ENCODE data around the gene TAC1.
"Not testable (repeated sequence)": the region's sequence is repeated elsewhere in the genome, so short reads cannot be mapped to it uniquely, and the experiment has no call there.

TAC1 gene

GRCh38 chr7:97731736-97732564 lies at the start of gene TAC1:
Gene TAC1 (plus strand): TSS chr7:97732086. CDS start chr7:97732613, 527 bp downstream.
- DNase-seq = peak in 1 of 51 donors; percentile 2

- no peak for DNase-seq
These were observed 45.9 kb upstream of the TAC1 start for GRCh38 chr7:97685952-97686351.

GRCh38 chr7:97693586-97693985 lies 38.3 kb upstream of the TAC1 start:
- no peak for DNase-seq

DNA sequence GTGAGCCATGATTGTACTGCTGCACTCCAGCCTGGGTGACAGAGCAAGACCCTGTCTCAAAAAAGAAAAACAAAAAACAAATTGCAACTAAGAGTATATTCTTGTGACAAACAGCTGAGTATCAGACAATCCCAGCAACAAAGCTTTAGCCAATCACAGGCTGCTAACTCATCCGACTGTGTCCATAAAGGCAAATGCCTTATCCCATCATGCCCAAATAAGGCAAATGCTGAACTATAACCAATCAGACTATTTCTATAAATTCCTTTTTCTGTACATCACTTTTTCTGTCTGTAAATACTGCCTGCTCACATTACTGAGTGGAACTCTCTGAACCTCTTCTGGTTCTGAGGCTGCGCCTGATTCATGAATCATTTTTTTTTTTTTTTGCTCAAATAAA lies 37.5 kb upstream of the TAC1 start:
- DNase-seq = no peak

GRCh38 chr7:97697396-97697795 lies 34.5 kb upstream of the TAC1 start:
- no peak for DNase-seq

DNA sequence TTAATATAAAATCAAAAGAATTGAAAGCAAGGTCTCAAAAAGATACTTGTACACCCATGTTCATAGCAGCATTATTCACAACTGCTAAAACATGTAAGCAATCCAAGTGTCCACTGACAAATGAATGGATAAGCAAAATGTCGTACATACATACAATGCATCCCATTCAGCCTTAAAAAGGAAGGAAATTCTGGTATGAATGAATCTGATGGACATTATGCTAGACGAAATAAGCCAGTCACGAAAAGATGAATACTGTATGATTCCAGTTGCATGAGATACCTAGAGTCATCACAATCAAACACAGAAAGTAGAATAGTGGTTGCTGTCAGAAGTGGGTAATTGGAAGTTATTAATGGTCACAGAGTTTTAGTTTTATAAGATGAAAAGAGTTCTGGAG lies 9.5 kb upstream of the TAC1 start:
- DNase-seq = no peak

DNA sequence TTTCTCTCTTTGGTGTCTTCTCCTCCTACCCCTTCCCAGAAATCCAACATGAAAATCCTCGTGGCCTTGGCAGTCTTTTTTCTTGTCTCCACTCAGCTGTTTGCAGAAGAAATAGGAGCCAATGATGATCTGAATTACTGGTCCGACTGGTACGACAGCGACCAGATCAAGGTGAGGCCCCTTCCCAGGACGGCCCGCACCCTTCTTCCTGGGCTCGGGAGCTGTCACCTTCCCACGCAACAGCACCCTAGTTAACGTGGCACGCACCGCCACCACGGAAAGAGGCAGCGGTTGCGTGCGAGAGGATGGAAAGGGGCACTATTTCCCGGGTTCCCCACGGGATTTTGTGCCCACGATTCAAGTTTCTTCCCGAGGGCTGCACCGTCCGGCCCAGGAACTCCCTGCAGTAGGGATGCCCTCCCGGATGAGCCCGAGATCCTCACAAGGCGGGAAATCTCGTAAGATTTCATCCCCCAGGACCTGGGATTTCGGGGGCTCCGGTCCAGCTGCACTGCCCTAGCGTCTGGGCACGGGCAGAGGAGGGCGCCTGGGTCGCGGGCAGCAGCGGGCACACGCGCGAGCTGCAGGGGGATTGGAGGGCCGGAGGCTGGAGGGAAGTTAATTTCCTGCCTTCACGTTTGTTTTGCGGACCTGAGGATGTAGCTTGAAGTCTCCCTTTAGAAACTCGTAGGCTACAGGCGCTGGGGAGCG lies 834 bp downstream of the TAC1 start:
- DNase-seq = no peak

GRCh38 chr7:97733276-97734161 lies 1.6 kb downstream of the TAC1 start:
- DNase-seq = peak in 2 of 51 donors; percentile 6 to 28

DNA sequence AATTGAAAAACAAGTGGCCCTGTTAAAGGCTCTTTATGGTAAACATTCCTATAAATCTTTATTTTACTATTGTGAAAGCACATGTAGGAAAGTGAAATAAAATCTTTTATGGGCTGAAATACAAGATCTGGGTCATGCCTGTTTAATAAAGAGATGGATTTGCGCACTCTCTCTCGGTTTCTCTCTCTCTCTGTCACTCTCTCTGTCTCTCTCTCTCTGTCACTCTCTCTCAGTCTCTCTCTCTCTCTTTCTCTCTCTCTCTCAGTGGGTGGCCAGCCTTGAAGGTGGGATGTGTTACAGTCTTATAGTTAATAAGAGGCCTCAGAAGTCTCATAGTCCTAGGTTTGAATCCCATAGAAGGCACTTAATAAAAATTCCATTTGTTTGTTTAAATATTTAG lies 2.4 kb downstream of the TAC1 start:
- DNase-seq = no peak

GRCh38 chr7:97735075-97735474 lies 3.2 kb downstream of the TAC1 start:
- no peak for DNase-seq

DNA sequence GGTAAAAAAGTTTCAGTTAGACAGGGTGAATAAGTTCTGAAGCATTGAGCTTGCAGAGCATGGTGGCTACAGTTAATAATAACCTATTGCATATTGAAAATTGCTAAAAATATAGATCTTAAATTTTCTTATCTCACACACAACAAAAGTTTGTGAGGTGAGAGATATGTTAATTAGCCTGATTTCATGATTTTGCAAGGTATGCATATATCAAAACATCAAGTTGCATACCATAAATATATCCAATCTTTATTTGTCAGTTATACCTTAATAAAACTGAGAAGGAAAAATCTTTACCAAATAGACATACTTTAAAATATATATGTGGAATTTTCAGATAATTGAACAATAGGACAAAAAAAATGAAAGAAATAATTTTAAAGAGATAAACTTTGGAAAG lies 16.6 kb downstream of the TAC1 start:
- DNase-seq = no peak

DNA sequence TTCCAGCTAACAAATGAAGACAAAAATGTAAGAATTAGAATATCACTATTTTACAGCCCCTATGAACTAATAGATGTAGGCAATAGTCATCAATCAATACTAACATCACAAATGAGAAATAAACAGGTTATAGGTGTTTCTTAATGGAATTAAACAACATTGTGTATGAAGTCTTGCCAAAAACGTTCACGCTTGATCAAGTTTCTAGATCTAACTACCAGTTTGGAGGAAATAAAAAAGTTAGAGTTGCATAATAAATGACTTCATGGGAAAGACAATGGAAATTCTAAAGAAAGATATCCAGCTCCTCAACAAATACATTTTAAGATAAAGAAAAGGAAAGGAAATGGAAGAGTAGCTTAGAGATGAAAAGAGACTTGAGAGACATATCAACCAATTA lies 19.7 kb downstream of the TAC1 start:
- no peak for DNase-seq

DNA sequence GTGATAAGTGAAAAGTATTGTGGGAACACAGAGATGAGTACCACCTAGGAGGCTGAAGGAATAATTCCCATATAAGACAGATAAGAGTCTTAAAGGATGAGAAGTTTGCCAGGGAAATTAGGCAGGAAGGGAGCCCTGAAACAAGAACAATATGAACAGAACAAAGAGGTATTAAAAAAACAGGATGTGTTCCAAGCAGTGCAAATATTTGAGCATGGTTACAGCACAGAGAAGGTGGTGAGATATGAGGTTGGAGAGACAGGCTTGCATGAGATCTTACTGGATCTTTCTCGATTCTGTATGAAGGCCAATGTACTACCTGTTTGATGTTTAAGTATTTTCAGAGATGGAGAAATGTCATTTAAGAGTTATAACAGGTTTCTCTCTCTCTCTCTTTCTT lies 20.3 kb downstream of the TAC1 start:
- DNase-seq = no peak

GRCh38 chr7:97757824-97758223 lies 25.9 kb downstream of the TAC1 start:
- no peak for DNase-seq

- no peak for DNase-seq
These were observed 39.0 kb downstream of the TAC1 start for GRCh38 chr7:97770850-97771249.

- DNase-seq = no peak
These were observed 39.7 kb downstream of the TAC1 start for GRCh38 chr7:97771576-97771975.

DNA sequence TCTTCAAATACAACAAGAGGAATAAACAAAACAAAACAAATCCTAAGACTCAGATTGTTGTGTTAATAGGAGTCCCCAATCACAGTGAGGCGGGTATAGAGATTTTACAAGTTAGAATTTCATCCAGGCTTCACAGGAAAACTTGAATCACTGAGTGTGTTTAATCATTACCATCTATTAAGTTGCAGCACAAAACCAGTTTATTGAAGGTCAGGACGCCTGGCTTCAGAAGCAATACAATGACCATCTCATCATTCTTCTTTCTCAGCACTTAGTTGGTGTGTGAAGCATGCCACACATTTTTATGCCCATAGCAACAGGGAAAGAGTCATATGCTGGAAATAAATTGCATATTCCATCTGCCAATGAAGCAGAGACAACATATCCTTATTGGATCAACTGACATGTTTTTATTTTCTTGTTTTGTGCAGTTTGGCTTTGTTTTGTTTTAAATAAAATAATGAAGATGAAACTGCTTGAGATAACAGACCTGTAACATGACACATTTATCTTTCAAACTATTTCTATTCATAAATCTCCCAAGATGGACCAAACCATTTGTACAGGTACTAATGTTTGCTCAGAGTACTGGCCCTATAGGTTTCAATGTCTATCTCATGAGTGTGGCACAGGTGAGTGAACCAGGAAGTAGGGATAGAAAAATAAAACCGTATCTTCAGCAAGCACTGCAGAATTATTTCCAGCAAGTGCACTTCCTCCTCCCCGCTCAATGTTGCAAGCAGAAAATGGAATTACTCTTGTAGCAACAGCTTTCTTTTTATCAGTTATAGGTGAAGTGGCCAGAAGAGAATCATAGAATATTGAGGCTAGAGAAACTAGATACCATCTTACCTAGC lies 40.4 kb downstream of the TAC1 start:
- no peak for DNase-seq

- DNase-seq = not testable (repeated sequence)
These were observed 54.5 kb downstream of the TAC1 start for GRCh38 chr7:97786398-97786797.
